H1 (cell line): Measurements from ENCODE around the gene CCDC78. TPM values are rescaled to one million over a fixed set of nuclear protein-coding genes. Genes with fewer than 3 reads are reported as not detected.

ENCODE experiments used
- CTCF ChIA-PET: fragments of 300-600 bp; sonication (Branson Sonifier 250); formaldehyde crosslinking; loops from one replicate; lab custom pipeline; 2021; ENCODE audit not compliant: partially characterized antibody; lab: Charles Lee
- POLR2A ChIA-PET: fragments of 300-600 bp; sonication (Branson Sonifier 250); formaldehyde crosslinking; loops from one replicate; lab custom pipeline; 2021; ENCODE audit warnings: inconsistent platforms; ENCODE audit not compliant: partially characterized antibody; lab: Charles Lee
- DNase-seq, 2 experiments: peaks; one replicate each; pipeline versions ENCODE4 v3.0.0 to v3.0.0-alpha.2; 2010 to 2022; ENCODE audit warnings: low spot score in 2 of 2, low read depth in 1 of 2, mixed read lengths in 1 of 2
- FAIRE-seq: peaks from 2 replicates; lab custom pipeline; 2011; peaks lifted over from hg19 to GRCh38; lab: Jason Lieb, UNC
- H2AFZ ChIP-seq: 2 replicates; pipeline ENCODE4 v1.8.1; 2012; ENCODE audit warnings: low read length, inconsistent platforms
- H2AK5ac ChIP-seq: 2 replicates; pipeline ENCODE4 v1.6.1; 2013; ENCODE audit warnings: low read depth, low read length
- H2BK120ac ChIP-seq: replicated peaks from 2 replicates; pipeline ENCODE3; 2013; ENCODE audit warnings: low read depth, low read length, inconsistent platforms
- H2BK12ac ChIP-seq: 2 replicates; pipeline ENCODE4 v1.6.1; 2013; ENCODE audit warnings: low read depth, low read length
- H2BK15ac ChIP-seq: 2 replicates; pipeline ENCODE4 v1.6.1; 2013; ENCODE audit warnings: low read length
- H2BK20ac ChIP-seq: 2 replicates; pipeline ENCODE4 v1.6.1; 2013; ENCODE audit warnings: low read length
- H2BK5ac ChIP-seq: 2 replicates; pipeline ENCODE4 v1.6.1; 2013; ENCODE audit warnings: low read depth, low read length
- H3K14ac ChIP-seq: 2 replicates; pipeline ENCODE4 v1.6.1; 2013; ENCODE audit warnings: inconsistent platforms; ENCODE audit not compliant: insufficient read length
- H3K18ac ChIP-seq: 2 replicates; pipeline ENCODE4 v1.6.1; 2013; ENCODE audit warnings: low read length; ENCODE audit errors: extremely low read depth
- H3K23ac ChIP-seq: 2 replicates; pipeline ENCODE4 v1.6.1; 2013; ENCODE audit warnings: inconsistent platforms; ENCODE audit not compliant: insufficient read length
- H3K23me2 ChIP-seq: 2 replicates; pipeline ENCODE4 v1.6.1; 2013; ENCODE audit warnings: low read depth, low read length
- H3K27ac ChIP-seq: 2 replicates; pipeline ENCODE4 v1.6.1; 2011; ENCODE audit warnings: low read depth, low read length, inconsistent platforms
- H3K27me3 ChIP-seq, 4 experiments: replicated peaks in 1 of 4; 1 replicate in 1 of 4; 2 replicates in 3 of 4; pipeline versions ENCODE4 v1.6.1 to v1.8.1; 2011 to 2013; ENCODE audit warnings: low read length in 3 of 4, mild to moderate bottlenecking in 3 of 4, inconsistent platforms in 2 of 4, mixed read lengths in 2 of 4, moderate library complexity in 1 of 4; ENCODE audit not compliant: control insufficient read depth in 3 of 4, insufficient read depth in 3 of 4; ENCODE audit errors: extremely low read depth in 1 of 4
- H3K36me3 ChIP-seq, 4 experiments: 2 replicates each; pipeline versions ENCODE4 v1.6.1 to v1.8.1; 2011 to 2013; ENCODE audit warnings: mild to moderate bottlenecking in 4 of 4, low read length in 3 of 4, moderate library complexity in 2 of 4, control low read depth in 1 of 4, inconsistent platforms in 1 of 4; ENCODE audit not compliant: insufficient read depth in 4 of 4, control insufficient read depth in 2 of 4
- H3K4ac ChIP-seq: replicated peaks from 2 replicates; pipeline ENCODE3; 2013; ENCODE audit warnings: low read length, low read depth, mixed read lengths, inconsistent platforms; ENCODE audit not compliant: insufficient read length
- H3K4me1 ChIP-seq, 4 experiments: replicated peaks in 1 of 4; 1 replicate in 1 of 4; 2 replicates in 3 of 4; pipeline versions ENCODE4 v1.6.1 to v1.8.1; 2011 to 2013; ENCODE audit warnings: low read length in 3 of 4, inconsistent platforms in 2 of 4, mixed read lengths in 1 of 4; ENCODE audit not compliant: insufficient read depth in 4 of 4, control insufficient read depth in 3 of 4
- H3K4me2 ChIP-seq, 2 experiments: 2 replicates each; pipeline versions ENCODE4 v1.6.1 to v1.8.1; 2011 to 2013; ENCODE audit warnings: low read depth in 2 of 2, low read length in 2 of 2, control low read depth in 1 of 2, inconsistent platforms in 1 of 2, mild to moderate bottlenecking in 1 of 2; ENCODE audit not compliant: insufficient read depth in 1 of 2
- H3K4me3 ChIP-seq, 4 experiments: fragments of 200-600, 300-600 bp in 1 of 4; sonication (generic), shearing (Covaris generic), sonication (Bioruptor Twin) in 1 of 4; 2 replicates each; pipeline versions ENCODE4 v1.5.1 to v1.8.1; 2011 to 2016; ENCODE audit warnings: low read length in 4 of 4, low read depth in 3 of 4, control low read depth in 2 of 4, inconsistent platforms in 2 of 4, mild to moderate bottlenecking in 2 of 4, mixed read lengths in 1 of 4, moderate library complexity in 1 of 4; ENCODE audit not compliant: insufficient read depth in 2 of 4; ENCODE audit errors: extremely low read depth in 1 of 4
- H3K56ac ChIP-seq: replicated peaks from 2 replicates; pipeline ENCODE3; 2013; ENCODE audit warnings: low read depth, mild to moderate bottlenecking, mixed read lengths, low read length, inconsistent platforms; ENCODE audit not compliant: insufficient read length
- H3K79me1 ChIP-seq: 2 replicates; pipeline ENCODE4 v1.6.1; 2013; ENCODE audit warnings: low read depth, low read length, control low read depth
- H3K79me2 ChIP-seq, 2 experiments: 2 replicates each; pipeline versions ENCODE4 v1.6.1 to v1.8.1; 2012 to 2013; ENCODE audit warnings: low read length in 2 of 2, mild to moderate bottlenecking in 2 of 2, inconsistent platforms in 1 of 2; ENCODE audit not compliant: insufficient read depth in 2 of 2, control insufficient read depth in 1 of 2
- H3K9ac ChIP-seq, 4 experiments: replicated peaks in 1 of 4; 1 replicate in 1 of 4; 2 replicates in 3 of 4; pipeline versions ENCODE4 v1.6.1 to v1.8.1; 2011 to 2013; ENCODE audit warnings: low read depth in 3 of 4, low read length in 3 of 4, control low read depth in 2 of 4, mild to moderate bottlenecking in 2 of 4, moderate library complexity in 2 of 4, inconsistent platforms in 1 of 4; ENCODE audit errors: extremely low read depth in 1 of 4
- H3K9me3 ChIP-seq, 2 experiments: 2 replicates each; pipeline versions ENCODE4 v1.6.1 to v1.8.1; 2012 to 2013; ENCODE audit warnings: mild to moderate bottlenecking in 2 of 2, moderate library complexity in 2 of 2, control low read depth in 1 of 2, inconsistent platforms in 1 of 2, low read depth in 1 of 2, low read length in 1 of 2, mixed read lengths in 1 of 2; ENCODE audit not compliant: insufficient read depth in 2 of 2
- H4K20me1 ChIP-seq, 2 experiments: replicated peaks in 1 of 2; 2 replicates each; pipeline versions ENCODE3 to v1.8.1; 2011 to 2013; ENCODE audit warnings: inconsistent platforms in 2 of 2, low read length in 2 of 2, mild to moderate bottlenecking in 1 of 2; ENCODE audit not compliant: insufficient read depth in 2 of 2, control insufficient read depth in 1 of 2
- H4K5ac ChIP-seq: 2 replicates; pipeline ENCODE4 v1.6.1; 2013; ENCODE audit warnings: low read length, low read depth, mixed read lengths, inconsistent platforms; ENCODE audit not compliant: insufficient read length
- H4K8ac ChIP-seq: 2 replicates; pipeline ENCODE4 v1.8.0; 2013; ENCODE audit warnings: mild to moderate bottlenecking, moderate library complexity, low read length, inconsistent platforms; ENCODE audit not compliant: insufficient read depth; ENCODE audit errors: extremely low read depth
- H4K91ac ChIP-seq: replicated peaks from 2 replicates; pipeline ENCODE3; 2013; ENCODE audit warnings: low read length, mixed read lengths, inconsistent platforms; ENCODE audit not compliant: insufficient read length
- BACH1 ChIP-seq: IDR thresholded peaks from 2 replicates; pipeline ENCODE4 v1.6.1; 2012; ENCODE audit warnings: low read length, improper control_type of control experiment
- CBX5 ChIP-seq: fragments of 300-800, 300-1000 bp; sonication (generic); IDR thresholded peaks from 2 replicates; pipeline ENCODE4 v1.7.1; 2016; ENCODE audit warnings: antibody characterized with exemption, low read length, low read depth
- JUND ChIP-seq: IDR thresholded peaks from 2 replicates; pipeline ENCODE4 v1.6.1; 2011; ENCODE audit warnings: mild to moderate bottlenecking, improper control_type of control experiment, low read length
- NANOG ChIP-seq: IDR thresholded peaks from 2 replicates; pipeline ENCODE4 v1.6.1; 2011; ENCODE audit warnings: low read length, low read depth, mild to moderate bottlenecking, inconsistent platforms; ENCODE audit not compliant: insufficient read depth, poor library complexity, severe bottlenecking
- NRF1 ChIP-seq: IDR thresholded peaks from 2 replicates; pipeline ENCODE4 v1.6.1; 2011; ENCODE audit warnings: mild to moderate bottlenecking, low read depth, low read length, improper control_type of control experiment
- POU5F1 ChIP-seq: IDR thresholded peaks from 2 replicates; pipeline ENCODE4 v1.6.1; 2011; ENCODE audit warnings: low read depth, mild to moderate bottlenecking, low read length, moderate library complexity
- RAD21 ChIP-seq, 2 experiments: IDR thresholded peaks in 1 of 2; conservative IDR thresholded peaks in 1 of 2; 2 replicates each; pipeline ENCODE4 v1.6.1; 2011; ENCODE audit warnings: low read depth in 2 of 2, low read length in 2 of 2, improper control_type of control experiment in 1 of 2, inconsistent platforms in 1 of 2, mild to moderate bottlenecking in 1 of 2, moderate library complexity in 1 of 2
- RXRA ChIP-seq: IDR thresholded peaks from 2 replicates; pipeline ENCODE4 v1.6.1; 2011; ENCODE audit warnings: low read depth, mild to moderate bottlenecking, low read length, moderate library complexity; ENCODE audit not compliant: insufficient read depth
- SUZ12 ChIP-seq: fragments of 200-600 bp; sonication (generic); IDR thresholded peaks from 2 replicates; pipeline ENCODE4 v1.6.1; 2012; ENCODE audit warnings: mild to moderate bottlenecking, inconsistent platforms, low read length, moderate library complexity, mixed read lengths
- ZNF274 ChIP-seq: IDR thresholded peaks from 2 replicates; pipeline ENCODE4 v1.7.0; 2012; ENCODE audit warnings: low read length, borderline replicate concordance; ENCODE audit errors: extremely low read depth
- WGBS, 2 experiments: shearing (Covaris generic) in 1 of 2; methylation state at CpG; one replicate each; pipeline versions ENCODE4 v1.1.6 to v1.1.7; 2013 to 2015; ENCODE audit warnings: low lambda C conversion rate in 2 of 2, mixed read lengths in 2 of 2, inconsistent platforms in 1 of 2, low coverage in 1 of 2, missing lambda C conversion rate in 1 of 2; ENCODE audit not compliant: insufficient replicate concordance in 2 of 2, insufficient coverage in 1 of 2, insufficient read length in 1 of 2; ENCODE audit errors: extremely low coverage in 1 of 2, missing lambda C conversion rate in 1 of 2; 5-methylcytosine and 5-hydroxymethylcytosine counted together
- polyA plus RNA-seq, 7 experiments: library from polyadenylated mRNA; depleted of rRNA in 3 of 7; stranded (reverse) in 5 of 7; unstranded in 2 of 7; fragments of >200 nt in 5 of 7; fragments of 200-250 nt in 2 of 7; gene quantifications; 1 replicate in 5 of 7; 2 replicates in 1 of 7; 4 replicates in 1 of 7; pipeline versions ENCODE4 v1.2.1 to v1.2.3, GENCODE V29; 2011 to 2013; ENCODE audit warnings: missing spikeins in 2 of 7, mixed read lengths in 2 of 7
- total RNA-seq: library from RNA; stranded (reverse); fragmentation: NEBNext Ultra II Directional; extraction: Animal tissue kit (Norgen Biotek cat#: 25700); gene quantifications from 2 replicates; pipeline ENCODE4 v1.2.1, GENCODE V29; 2021
- TF ChIP-seq, protein P1 (sequence below): IDR thresholded peaks from 2 replicates; pipeline ENCODE4 v1.6.1; 2012; ENCODE audit warnings: inconsistent platforms

CCDC78 gene
- total and polyA plus RNA-seq, 2 of the 8 experiments (the other 6 are each of a cell fraction or from before 2014, with no cell fraction given), result 7.1 to 8.5 TPM

DNA sequence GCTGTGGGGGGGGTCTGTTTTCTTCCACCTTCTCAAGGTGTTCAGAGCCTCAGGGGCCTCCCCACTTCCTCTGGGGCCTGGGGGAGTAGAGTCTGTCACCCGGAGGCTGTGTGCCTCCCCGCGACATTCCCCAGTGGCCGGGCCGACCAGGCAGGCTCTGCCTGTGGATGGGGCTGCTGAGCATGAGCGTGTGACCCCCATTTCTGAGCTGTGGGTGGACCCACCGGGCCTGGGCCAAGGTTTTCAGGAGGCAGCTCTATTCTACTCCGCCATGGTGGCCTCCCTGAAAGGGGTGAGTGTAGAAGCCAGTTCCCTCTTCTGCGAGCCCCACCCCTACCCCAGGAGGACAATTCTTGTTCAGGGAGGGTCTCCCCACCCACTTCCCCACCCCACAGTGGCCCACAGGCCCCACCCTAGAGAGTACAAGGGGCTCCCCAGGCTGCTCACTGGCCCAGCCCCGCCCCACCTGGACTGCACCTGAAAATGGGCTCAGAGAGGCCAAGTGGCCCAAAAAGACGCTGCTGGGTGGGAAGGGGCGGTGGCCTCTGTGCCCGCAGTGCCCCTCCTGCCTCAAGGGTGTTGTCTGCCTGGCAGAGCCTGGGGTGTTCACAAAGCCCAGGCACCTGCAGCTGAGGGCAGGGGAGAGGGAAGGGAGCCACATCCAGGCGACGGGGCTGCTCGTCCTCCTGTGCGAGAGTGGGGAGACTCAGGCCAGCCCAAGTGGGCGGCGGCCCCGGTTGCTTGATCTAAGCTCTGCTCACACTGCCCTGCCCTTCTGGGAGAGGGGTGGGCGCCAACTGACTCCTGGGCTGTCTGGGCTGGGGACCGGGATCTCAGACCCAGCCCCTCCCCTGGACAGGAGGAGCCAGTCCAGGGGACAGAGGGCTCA is 35.6 kb upstream of the CCDC78 start:
- H2BK5ac ChIP-seq, result no peak overlapping the region
- no peaks in the 10 kb centered on the region for H3K36me3 ChIP-seq
- H4K91ac ChIP-seq, result no peak overlapping the region
- H3K79me1 ChIP-seq, result no peaks in the 10 kb centered on the region
- H3K4me2 ChIP-seq, result no peak overlapping the region
- H4K8ac ChIP-seq, result no peak overlapping the region
- WGBS, 2 experiments, result 81% methylated on average over 15 of the region's 22 CpGs; no CpG with 5 or more reads in 1 of the 2 experiments
- CTCF ChIA-PET, result interaction anchor here (0.7 to 5.0 kb wide), 16 partner anchors 8 to 182 kb away, joined by 3 to 38 read pairs (median 5); partner anchors contain the start of gene CIAO3
- no peak overlapping the region for H3K56ac ChIP-seq
- no peak for DNase-seq
- no peak overlapping the region for H2AFZ ChIP-seq
- no peak overlapping the region for H2AK5ac ChIP-seq
- H3K18ac ChIP-seq, result no peak overlapping the region; the same call in 1 of the 2 replicates
- no peak overlapping the region for H3K4me3 ChIP-seq
- no peaks in the 10 kb centered on the region for H3K27me3 ChIP-seq
- H4K5ac ChIP-seq, result no peak overlapping the region
- H2BK20ac ChIP-seq, result no peak overlapping the region
- no peak overlapping the region for H2BK15ac ChIP-seq
- H3K9me3 ChIP-seq, result no peaks in the 10 kb centered on the region
- no peak for FAIRE-seq
- no peaks in the 10 kb centered on the region for H3K79me2 ChIP-seq
- no peak overlapping the region for H3K9ac ChIP-seq
- peak overlapping the region; percentile 75; the same call in 1 of the 2 replicates for H2BK12ac ChIP-seq
- no peak overlapping the region for H2BK120ac ChIP-seq
- H3K4ac ChIP-seq, result no peak overlapping the region
- POLR2A ChIA-PET, result interaction anchor here (0.8 to 2.9 kb wide), 8 partner anchors 9 to 55 kb away, joined by 3 to 9 read pairs (median 6); partner anchors contain the start of genes ANTKMT and CIAO3
- H3K4me1 ChIP-seq, result peaks cover 0 to 2% (median 0%) of the 10 kb centered on the region in 4 experiments; a peak in 1 of 7 replicates
- H3K23me2 ChIP-seq, result no peaks in the 10 kb centered on the region
- H3K23ac ChIP-seq, result no peak overlapping the region
- no peak overlapping the region for H3K27ac ChIP-seq
- H3K14ac ChIP-seq, result no peak overlapping the region
- H4K20me1 ChIP-seq, result no peaks in the 10 kb centered on the region
- TF ChIP-seq ZNF274 (no peak), NRF1 (no peak), RAD21 (IDR thresholded peaks at IDR 0.05 in 1 of 2, conservative IDR thresholded peaks at IDR 0.05 in 1 of 2; ENCODE audit: low read depth in 2 of 2, low read length in 2 of 2) (no peak), BACH1 (no peak), POU5F1 (no peak), CBX5 (no peak), SUZ12 (no peak), RXRA (no peak), JUND (no peak), NANOG (no peak)
- TF ChIP-seq, protein P1, sequence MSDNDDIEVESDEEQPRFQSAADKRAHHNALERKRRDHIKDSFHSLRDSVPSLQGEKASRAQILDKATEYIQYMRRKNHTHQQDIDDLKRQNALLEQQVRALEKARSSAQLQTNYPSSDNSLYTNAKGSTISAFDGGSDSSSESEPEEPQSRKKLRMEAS, result no peak
